HCT116 (cell line): ENCODE results near the gene ZFR. TPM values are rescaled to one million over a fixed set of nuclear protein-coding genes. Genes with fewer than 3 reads are reported as not detected.

Source experiments
- ATAC-seq: fragments of 200-7000 bp; cut with Tn5 transposase; 2 replicates; pipeline ENCODE4 v1.9.1; 2020; ENCODE audit warnings: mild to moderate bottlenecking, moderate library complexity
- BruUV-seq: library from RNA; stranded (reverse); fragments of 400-500 nt; replicated peaks from 2 replicates; lab custom pipeline; 2021; lab: Mats Ljungman, UMichigan
- CTCF ChIA-PET: fragments of 300-600 bp; sonication (Branson Sonifier 250); formaldehyde crosslinking; loops from one replicate; lab custom pipeline; 2021; ENCODE audit warnings: antibody characterized with exemption; lab: Charles Lee
- POLR2A ChIA-PET: fragments of 300-600, 350-600 bp; sonication (Branson Sonifier 250); formaldehyde crosslinking; loops from one replicate; lab custom pipeline; 2021; ENCODE audit warnings: antibody characterized with exemption; lab: Charles Lee
- RAD21 ChIA-PET, 2 experiments: fragments of 300-600 bp; sonication (Branson Sonifier 250); formaldehyde crosslinking; loops; one replicate each; lab custom pipeline; 2023; ENCODE audit warnings: low total read pairs in 2 of 2; ENCODE audit not compliant: uncharacterized antibody in 2 of 2, unreplicated experiment in 2 of 2, low non-redundant PET in 1 of 2; lab: Charles Lee
- DNase-seq: peaks from one replicate; pipeline ENCODE4 v3.0.0-alpha.2; 2010; ENCODE audit warnings: low read depth, low spot score
- H2AFZ ChIP-seq: fragments of 200-600 bp; shearing (Covaris generic), sonication (generic); 2 replicates; pipeline ENCODE4 v1.6.1; 2017; ENCODE audit warnings: low read depth, mixed run types, mixed read lengths, antibody characterized with exemption, low read length; ENCODE audit not compliant: poor library complexity, severe bottlenecking
- H3K27ac ChIP-seq: 2 replicates; pipeline ENCODE4 v1.5.1; 2012; ENCODE audit warnings: low read depth, low read length
- H3K27me3 ChIP-seq: fragments of 200-600 bp; sonication (generic); 2 replicates; pipeline ENCODE4 v1.6.1; 2016; ENCODE audit warnings: mixed run types, low read length, mixed read lengths; ENCODE audit not compliant: insufficient read depth
- H3K36me3 ChIP-seq, 2 experiments: fragments of 200-500 bp in 1 of 2; fragments of 200-600 bp in 1 of 2; sonication (Bioruptor generic) in 1 of 2; sonication (generic) in 1 of 2; 2 replicates each; pipeline versions ENCODE4 v1.5.1 to v1.6.1; 2014 to 2016; ENCODE audit warnings: low read length in 2 of 2, inconsistent platforms in 1 of 2, mixed read lengths in 1 of 2, mixed run types in 1 of 2; ENCODE audit not compliant: insufficient read depth in 2 of 2, control insufficient read depth in 1 of 2
- H3K4me1 ChIP-seq, 2 experiments: fragments of 200-600 bp in 1 of 2; sonication (generic) in 1 of 2; 2 replicates each; pipeline versions ENCODE4 v1.5.1 to v1.6.1; 2012 to 2017; ENCODE audit warnings: low read length in 2 of 2, inconsistent platforms in 1 of 2, mild to moderate bottlenecking in 1 of 2, mixed read lengths in 1 of 2, mixed run types in 1 of 2, moderate library complexity in 1 of 2; ENCODE audit not compliant: insufficient read depth in 2 of 2, control insufficient read depth in 1 of 2
- H3K4me2 ChIP-seq: fragments of 200-600 bp; sonication (generic); 2 replicates; pipeline ENCODE4 v1.6.1; 2017; ENCODE audit warnings: mixed run types, low read length, mixed read lengths
- H3K4me3 ChIP-seq, 2 experiments: fragments of 200-600 bp in 1 of 2; sonication (generic) in 1 of 2; replicated peaks in 1 of 2; 2 replicates each; pipeline ENCODE4 v1.5.1; 2011 to 2016; ENCODE audit warnings: low read length in 2 of 2, control low read depth in 1 of 2, low read depth in 1 of 2, mild to moderate bottlenecking in 1 of 2, mixed read lengths in 1 of 2, mixed run types in 1 of 2
- H3K79me2 ChIP-seq: fragments of 200-600 bp; sonication (generic); 2 replicates; pipeline ENCODE4 v1.6.1; 2017; ENCODE audit warnings: mild to moderate bottlenecking, mixed run types, low read length, moderate library complexity, mixed read lengths; ENCODE audit not compliant: insufficient read depth
- H3K9ac ChIP-seq: fragments of 200-600 bp; sonication (generic); 2 replicates; pipeline ENCODE4 v1.6.1; 2016; ENCODE audit warnings: low read length, mixed read lengths
- H3K9me2 ChIP-seq: fragments of 200-600 bp; sonication (generic), shearing (Covaris generic); 2 replicates; pipeline ENCODE4 v1.6.1; 2017; ENCODE audit warnings: mixed run types, mild to moderate bottlenecking, moderate library complexity; ENCODE audit not compliant: insufficient read depth
- H3K9me3 ChIP-seq, 2 experiments: fragments of 200-500 bp in 1 of 2; fragments of 200-600 bp in 1 of 2; sonication (Bioruptor generic) in 1 of 2; sonication (generic) in 1 of 2; 2 replicates each; pipeline ENCODE4 v1.6.1; 2014 to 2017; ENCODE audit warnings: low read length in 2 of 2, mixed read lengths in 2 of 2, inconsistent platforms in 1 of 2, low read depth in 1 of 2, mild to moderate bottlenecking in 1 of 2, mixed run types in 1 of 2, moderate library complexity in 1 of 2; ENCODE audit not compliant: control insufficient read depth in 1 of 2, insufficient read depth in 1 of 2
- H4K20me1 ChIP-seq: fragments of 200-600 bp; sonication (generic), shearing (Covaris generic); 2 replicates; pipeline ENCODE4 v1.6.1; 2017; ENCODE audit warnings: mixed run types, mild to moderate bottlenecking, moderate library complexity; ENCODE audit not compliant: insufficient read depth
- CBX3 ChIP-seq: IDR thresholded peaks from 2 replicates; pipeline ENCODE4 v1.6.1; 2012; ENCODE audit warnings: low read depth
- EGR1 ChIP-seq: IDR thresholded peaks from 2 replicates; pipeline ENCODE4 v1.6.1; 2012; ENCODE audit warnings: low read depth
- EZH2phosphoT487 ChIP-seq: fragments of 200-600 bp; IDR thresholded peaks from 2 replicates; pipeline ENCODE4 v1.6.1; 2018; ENCODE audit warnings: antibody characterized with exemption, borderline replicate concordance
- POLR2A ChIP-seq: IDR thresholded peaks from 2 replicates; pipeline ENCODE4 v1.7.0; 2011; ENCODE audit warnings: borderline replicate concordance; ENCODE audit not compliant: insufficient read depth, insufficient read length; ENCODE audit errors: extremely low read depth
- SIN3A ChIP-seq: IDR thresholded peaks from 2 replicates; pipeline ENCODE4 v1.6.1; 2012; ENCODE audit warnings: low read depth
- SP1 ChIP-seq: IDR thresholded peaks from 2 replicates; pipeline ENCODE4 v1.6.1; 2012; ENCODE audit warnings: low read depth
- SRF ChIP-seq: IDR thresholded peaks from 2 replicates; pipeline ENCODE4 v1.6.1; 2012; ENCODE audit warnings: low read depth
- TCF7L2 ChIP-seq: IDR thresholded peaks from 2 replicates; pipeline ENCODE4 v1.7.0; 2011; ENCODE audit warnings: borderline replicate concordance, inconsistent platforms; ENCODE audit not compliant: insufficient read depth, insufficient read length; ENCODE audit errors: extremely low read depth
- YY1 ChIP-seq: IDR thresholded peaks from 2 replicates; pipeline ENCODE4 v1.6.1; 2011; ENCODE audit warnings: low read length, low read depth, moderate library complexity, mild to moderate bottlenecking; ENCODE audit not compliant: insufficient replicate concordance; ENCODE audit errors: extremely low read depth
- ZNF274 ChIP-seq: fragments of 200-500 bp; sonication (Bioruptor generic); IDR thresholded peaks from 2 replicates; pipeline ENCODE4 v1.6.1; 2014; ENCODE audit warnings: mild to moderate bottlenecking, low read depth, low read length, inconsistent platforms
- intact Hi-C: fragments of 100-400 bp; cut with micrococcal nuclease; formaldehyde crosslinking; loops from 2 replicates; pipeline ENCODE4 v1.10.0; 2022
- total RNA-seq: library from RNA; stranded (reverse); gene quantifications from one replicate; pipeline ENCODE4 v1.2.1, GENCODE V29; 2021; ENCODE audit not compliant: unreplicated experiment
- TF ChIP-seq, protein P1 (sequence below): IDR thresholded peaks from 2 replicates; pipeline ENCODE4 v1.6.1; 2012

Gene ZFR
- total RNA-seq, 1 experiment from 2014 or later: 65.7 TPM

DNA sequence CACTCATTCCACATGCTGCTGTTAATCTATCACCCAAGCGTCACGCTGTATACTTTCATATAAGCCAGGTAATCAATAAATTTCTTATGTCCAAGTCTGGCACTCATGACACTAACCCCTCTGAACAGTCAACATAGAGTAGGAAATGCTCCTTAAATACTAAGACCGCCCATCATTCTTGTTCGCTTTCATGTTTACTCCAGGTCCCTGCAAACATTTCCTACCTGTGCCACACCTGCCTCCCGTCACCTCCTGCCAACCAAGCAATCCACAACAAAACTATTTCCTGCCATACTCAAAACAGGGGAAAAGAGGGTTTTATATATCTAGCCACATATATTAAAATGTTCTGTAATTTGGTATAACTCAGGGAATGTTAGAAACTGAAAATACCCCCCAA is 39.0 kb downstream of the ZFR start:
- H3K36me3 ChIP-seq: peaks cover 40 to 51% of the 10 kb centered on the region in 2 experiments; a peak in 3 of 4 replicates
- H3K27me3 ChIP-seq: no peaks in the 10 kb centered on the region
- no peak for TF ChIP-seq POLR2A
- no peak for TF ChIP-seq SIN3A
- no peak for TF ChIP-seq ZNF274
- TF ChIP-seq, protein P1, sequence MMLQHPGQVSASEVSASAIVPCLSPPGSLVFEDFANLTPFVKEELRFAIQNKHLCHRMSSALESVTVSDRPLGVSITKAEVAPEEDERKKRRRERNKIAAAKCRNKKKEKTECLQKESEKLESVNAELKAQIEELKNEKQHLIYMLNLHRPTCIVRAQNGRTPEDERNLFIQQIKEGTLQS: no peak
- TF ChIP-seq SP1: no peak
- TF ChIP-seq TCF7L2: no peak
- TF ChIP-seq EZH2phosphoT487: no peak
- no peak for TF ChIP-seq SRF
- no peak for TF ChIP-seq CBX3
- ATAC-seq (no peak), DNase-seq (no peak)
- H3K4me3 ChIP-seq: no peak overlapping the region
- no peak overlapping the region for H3K4me2 ChIP-seq
- ChIA-PET POLR2A (no interaction called here), CTCF (no interaction called here), RAD21 (no interaction called here)
- H3K9me3 ChIP-seq: no peaks in the 10 kb centered on the region
- peaks cover 29% of the 10 kb centered on the region for H3K79me2 ChIP-seq
- H3K4me1 ChIP-seq: no peaks in the 10 kb centered on the region
- intact Hi-C loops: no loop called here
- no peak overlapping the region for H3K27ac ChIP-seq
- H3K9ac ChIP-seq: no peak overlapping the region
- BruUV-seq: no TSS peak
- no peaks in the 10 kb centered on the region; the same call in 1 of the 2 replicates for H4K20me1 ChIP-seq
- no peaks in the 10 kb centered on the region for H3K9me2 ChIP-seq
- H2AFZ ChIP-seq: no peak overlapping the region

DNA sequence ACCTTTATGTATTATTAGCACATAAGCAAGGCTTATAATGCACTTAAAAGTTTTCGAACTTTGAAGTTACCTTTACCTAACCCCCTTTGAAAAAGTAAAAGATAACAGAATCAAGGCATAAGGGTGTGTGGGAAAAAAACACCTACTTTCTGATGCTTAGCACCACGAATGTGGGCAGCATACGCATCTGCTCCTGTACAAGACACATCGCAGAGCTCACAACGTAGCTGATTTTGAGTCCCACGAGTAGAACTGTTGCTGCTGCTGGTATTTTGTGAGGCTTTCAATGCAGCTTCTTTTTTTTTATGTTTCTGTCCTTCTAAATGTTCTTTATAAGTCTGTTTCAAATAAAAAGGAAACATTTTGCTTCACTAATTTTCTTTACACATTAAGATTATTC is 40.8 kb downstream of the ZFR start:
- POLR2A ChIA-PET: no interaction called here
- CTCF ChIA-PET: no interaction called here
- no TSS peak for BruUV-seq

More for the DNA sequence above, 40.8 kb downstream of the ZFR start:
- TF ChIP-seq, protein P1: no peak
- TF ChIP-seq SP1: no peak
- TF ChIP-seq EGR1: no peak
- TF ChIP-seq YY1: no peak
- TF ChIP-seq, all 23 proteins: peak for 0
- Histone ChIP-seq H3K9me2 (no peaks in the 10 kb centered on the region), H3K4me3 (no peak overlapping the region), H3K9ac (no peak overlapping the region), H3K9me3 (no peaks in the 10 kb centered on the region), H3K27ac (no peak overlapping the region), H3K4me2 (no peak overlapping the region), H3K4me1 (no peaks in the 10 kb centered on the region), H4K20me1 (no peaks in the 10 kb centered on the region; the same call in 1 of the 2 replicates), H2AFZ (no peak overlapping the region), H3K27me3 (no peaks in the 10 kb centered on the region), H3K36me3 (peaks cover 42 to 61% of the 10 kb centered on the region in 2 experiments), H3K79me2 (peaks cover 25% of the 10 kb centered on the region)
- RAD21 ChIA-PET: no interaction called here
- DNase-seq (no peak), ATAC-seq (no peak)
- intact Hi-C loops: no loop called here
